ENCODE measurements around the gene KIRREL3.

KIRREL3 gene

GRCh38 chr11:126734752-126735151 is 265.8 kb downstream of the KIRREL3 start:
- no peak for TF ChIP-seq CTCF (conservative IDR thresholded peaks at IDR 0.05)
- H3K27ac ChIP-seq, result no peak overlapping the region

GRCh38 chr11:126733685-126734084 is 266.9 kb downstream of the KIRREL3 start:
- no peak for TF ChIP-seq CTCF (conservative IDR thresholded peaks at IDR 0.05)
- no peak overlapping the region for H3K27ac ChIP-seq

- no peak overlapping the region for H3K27ac ChIP-seq
- no peak for TF ChIP-seq CTCF (conservative IDR thresholded peaks at IDR 0.05)
Measured at GRCh38 chr11:126732981-126733380, 267.6 kb downstream of the KIRREL3 start.

GRCh38 chr11:126731576-126732142 is 268.9 kb downstream of the KIRREL3 start:
- no peak for TF ChIP-seq CTCF (conservative IDR thresholded peaks at IDR 0.05)
- H3K27ac ChIP-seq, result no peak overlapping the region

- peak overlapping the region; percentile 92; the same call in 1 of the 2 replicates for H3K27ac ChIP-seq
- no peak for TF ChIP-seq CTCF (conservative IDR thresholded peaks at IDR 0.05)
Measured at GRCh38 chr11:126727381-126727780, 273.2 kb downstream of the KIRREL3 start.

- peak overlapping the region; percentile 92 for H3K27ac ChIP-seq
- TF ChIP-seq CTCF (conservative IDR thresholded peaks at IDR 0.05), result no peak
Measured at GRCh38 chr11:126725521-126725920, 275.0 kb downstream of the KIRREL3 start.

- TF ChIP-seq CTCF (conservative IDR thresholded peaks at IDR 0.05), result no peak
- peak overlapping the region; percentile 92 for H3K27ac ChIP-seq
Measured at GRCh38 chr11:126725043-126725442, 275.5 kb downstream of the KIRREL3 start.
